Peyer's patch (tissue), 4 donors: ENCODE results near the gene GATAD2B.

ENCODE experiments used
- CTCF ChIP-seq, 6 experiments: fragments of 450-650 bp in 4 of 6; fragments of 200-600 bp in 2 of 6; sonication (generic) in 1 of 6; IDR thresholded peaks; one replicate each; pipeline ENCODE4 v1.5.1; 2017 to 2019; ENCODE audit warnings: antibody characterized with exemption in 6 of 6, mild to moderate bottlenecking in 3 of 6, moderate library complexity in 1 of 6
- POLR2A ChIP-seq, 2 donors: fragments of 450-650 bp; IDR thresholded peaks; one replicate each; pipeline ENCODE4 v1.5.1; 2017; ENCODE audit warnings: antibody characterized with exemption in 2 of 2, mild to moderate bottlenecking in 2 of 2, moderate library complexity in 2 of 2

GRCh38 chr1:153764310-153764709 is 158.5 kb downstream of the GATAD2B start:
- TF ChIP-seq CTCF (IDR thresholded peaks at IDR 0.05): no peak
- no peak for TF ChIP-seq POLR2A (IDR thresholded peaks at IDR 0.05)
